CD4-positive, alpha-beta T cell treated with Interleukin-17A for 1 hour (primary cell): ENCODE results near the gene EIF2B4.
"Not testable (repeated sequence)": the region's sequence is repeated elsewhere in the genome, so short reads cannot be mapped to it uniquely, and the experiment has no call there.

Experiments
- DNase-seq: peaks from one replicate; pipeline ENCODE4 v3.0.0-alpha.2; 2020

Gene EIF2B4

DNA sequence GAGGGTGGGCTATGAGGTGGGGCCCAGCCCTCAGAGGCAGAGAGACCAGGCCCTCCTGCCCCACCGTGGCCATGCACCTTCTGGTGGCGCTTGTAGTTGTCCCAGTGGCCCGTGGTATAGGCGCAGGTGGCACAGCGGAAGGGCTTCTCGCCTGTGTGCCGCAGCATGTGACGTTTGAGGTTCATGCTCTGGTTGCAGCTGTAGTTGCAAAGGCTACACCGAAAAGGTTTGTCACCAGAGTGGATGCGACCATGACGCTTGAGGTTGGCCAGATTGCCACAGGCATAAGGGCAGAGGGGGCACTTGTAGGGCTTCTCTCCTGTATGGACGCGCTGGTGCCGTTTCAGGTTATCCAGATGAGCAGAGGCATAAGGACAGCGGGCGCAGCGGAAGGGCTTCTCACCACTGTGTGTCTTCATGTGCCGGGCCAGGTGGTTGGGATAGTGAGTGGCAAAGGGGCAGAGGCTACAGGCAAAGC is 7.5 kb upstream of the EIF2B4 start:
- DNase-seq: no peak

DNA sequence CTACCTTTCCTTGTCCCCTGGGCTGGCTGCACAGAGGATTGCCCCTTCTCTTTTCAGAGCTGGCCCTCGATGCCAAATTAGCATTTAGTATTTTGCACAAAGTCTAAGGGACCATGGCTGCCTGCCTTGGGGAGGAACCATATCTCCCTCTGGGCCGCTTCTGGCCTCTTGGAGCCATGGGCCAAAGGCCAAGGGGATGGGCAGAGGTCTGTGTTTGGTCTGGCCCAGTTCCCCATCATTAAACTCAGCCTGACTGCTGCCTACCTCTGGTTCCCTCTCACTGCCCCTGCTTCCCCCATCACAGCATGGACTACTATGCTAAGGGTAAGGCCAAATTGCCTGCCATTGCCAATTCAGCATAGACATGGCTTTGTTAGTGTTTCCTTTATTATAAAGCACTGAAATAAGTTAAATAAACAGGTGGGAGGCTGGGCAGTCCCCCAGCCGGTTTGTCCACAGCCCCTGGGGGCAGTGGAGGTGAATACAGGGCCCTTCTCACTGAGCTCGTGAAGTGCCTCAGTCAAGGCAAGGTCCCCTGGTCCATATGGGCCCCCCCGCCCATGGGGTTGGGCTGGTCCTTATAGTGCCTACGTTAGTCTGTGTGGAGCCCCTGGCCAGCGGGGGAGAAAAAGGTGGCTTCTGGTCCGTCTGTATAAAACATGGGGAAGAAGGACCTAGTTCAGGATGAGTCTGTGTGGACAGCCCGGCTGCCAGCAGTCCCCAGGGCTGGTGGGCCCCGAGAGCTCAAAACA is 6.9 kb upstream of the EIF2B4 start:
- DNase-seq: no peak

DNA sequence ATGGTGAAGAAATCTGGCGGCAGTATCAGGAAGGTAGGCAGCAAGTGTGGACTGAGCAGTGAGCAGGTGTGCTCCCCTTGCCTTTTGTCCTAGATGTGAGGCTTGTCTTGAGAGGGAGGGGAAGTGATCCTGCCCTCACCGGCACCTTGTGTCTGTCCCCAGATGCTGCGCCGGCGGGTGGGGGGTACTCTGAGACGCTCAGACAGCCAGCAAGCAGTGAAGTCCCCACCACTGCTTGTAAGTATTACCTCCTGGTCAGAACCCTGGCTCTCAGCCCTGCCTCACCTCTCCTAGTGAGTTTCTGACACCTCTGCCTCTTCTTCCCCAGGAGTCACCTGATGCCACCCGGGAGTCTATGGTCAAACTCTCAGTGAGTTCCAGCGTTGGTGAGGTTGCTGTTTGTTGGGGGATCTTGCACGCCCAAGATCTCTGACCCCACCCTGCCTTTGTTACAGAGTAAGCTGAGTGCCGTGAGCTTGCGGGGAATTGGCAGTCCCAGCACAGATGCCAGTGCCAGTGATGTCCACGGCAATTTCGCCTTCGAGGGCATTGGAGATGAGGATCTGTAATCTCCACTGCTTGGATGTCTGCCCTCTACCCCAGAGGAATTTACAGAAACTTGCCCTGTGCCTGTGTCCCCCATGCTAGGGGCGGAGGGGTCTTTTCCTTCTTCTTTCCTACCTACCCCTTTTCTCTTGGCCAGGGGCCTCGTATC is 6.2 kb upstream of the EIF2B4 start:
- no peak for DNase-seq

DNA sequence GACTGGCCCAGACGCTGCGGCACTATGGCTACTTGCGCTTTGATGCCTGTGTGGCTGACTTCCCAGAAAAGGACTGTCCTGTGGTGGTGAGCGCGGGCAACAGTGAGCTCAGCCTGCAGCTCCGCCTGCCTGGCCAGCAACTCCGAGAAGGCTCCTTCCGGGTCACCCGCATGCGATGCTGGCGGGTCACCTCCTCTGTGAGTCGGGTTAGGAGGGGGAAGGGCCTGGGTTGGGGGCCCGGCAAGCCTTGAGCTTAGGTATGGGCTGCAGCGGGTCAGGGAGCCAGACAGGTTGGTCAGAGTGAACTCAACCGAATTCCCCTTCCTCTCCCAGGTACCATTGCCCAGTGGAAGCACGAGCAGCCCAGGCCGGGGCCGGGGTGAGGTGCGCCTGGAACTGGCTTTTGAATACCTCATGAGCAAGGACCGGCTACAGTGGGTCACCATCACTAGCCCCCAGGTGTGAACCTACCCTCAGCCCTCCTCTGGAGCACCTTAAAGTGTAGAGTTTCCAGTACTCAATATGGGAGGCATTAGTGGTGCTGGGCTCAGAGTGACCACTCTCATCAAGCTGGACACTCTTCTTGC is 5.5 kb upstream of the EIF2B4 start:
- DNase-seq: no peak

DNA sequence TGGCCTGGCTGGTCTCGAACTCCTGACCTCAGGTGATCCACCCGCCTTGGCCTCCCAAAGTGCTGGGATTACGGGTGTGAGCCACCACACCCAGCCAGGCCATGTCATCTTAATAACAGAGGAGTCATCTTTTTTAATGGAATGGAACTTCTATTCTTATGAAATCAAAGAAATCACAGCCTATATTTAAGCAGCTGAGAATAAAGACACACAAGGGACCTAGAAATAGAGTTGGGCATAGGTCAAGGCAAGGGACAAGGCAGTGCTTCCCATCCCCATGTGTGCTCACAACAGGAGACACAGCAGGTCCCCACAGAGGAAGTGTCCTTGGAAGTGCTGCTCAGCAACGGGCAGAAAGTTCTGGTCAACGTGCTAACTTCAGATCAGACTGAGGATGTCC is 3.4 kb upstream of the EIF2B4 start:
- DNase-seq: no peak

DNA sequence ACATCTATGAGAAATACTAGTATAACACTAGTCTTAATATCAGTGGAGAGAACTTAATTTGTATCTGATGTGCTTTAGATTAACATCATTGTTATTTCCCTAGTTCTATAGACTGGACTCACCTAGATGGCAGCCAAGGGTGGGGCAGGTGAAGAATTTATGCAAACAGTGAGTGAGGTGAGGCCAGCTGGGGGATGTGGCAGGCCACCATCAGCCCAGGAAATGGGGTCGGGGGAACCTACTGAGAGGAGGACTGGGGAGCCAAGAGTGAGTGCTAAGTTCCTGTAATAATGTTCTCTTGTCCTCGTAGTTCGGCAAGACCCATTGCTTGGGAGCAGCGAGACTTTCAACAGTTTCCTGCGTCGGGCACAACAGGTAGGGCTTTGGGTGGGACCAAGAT is 2.8 kb upstream of the EIF2B4 start:
- DNase-seq: no peak

DNA sequence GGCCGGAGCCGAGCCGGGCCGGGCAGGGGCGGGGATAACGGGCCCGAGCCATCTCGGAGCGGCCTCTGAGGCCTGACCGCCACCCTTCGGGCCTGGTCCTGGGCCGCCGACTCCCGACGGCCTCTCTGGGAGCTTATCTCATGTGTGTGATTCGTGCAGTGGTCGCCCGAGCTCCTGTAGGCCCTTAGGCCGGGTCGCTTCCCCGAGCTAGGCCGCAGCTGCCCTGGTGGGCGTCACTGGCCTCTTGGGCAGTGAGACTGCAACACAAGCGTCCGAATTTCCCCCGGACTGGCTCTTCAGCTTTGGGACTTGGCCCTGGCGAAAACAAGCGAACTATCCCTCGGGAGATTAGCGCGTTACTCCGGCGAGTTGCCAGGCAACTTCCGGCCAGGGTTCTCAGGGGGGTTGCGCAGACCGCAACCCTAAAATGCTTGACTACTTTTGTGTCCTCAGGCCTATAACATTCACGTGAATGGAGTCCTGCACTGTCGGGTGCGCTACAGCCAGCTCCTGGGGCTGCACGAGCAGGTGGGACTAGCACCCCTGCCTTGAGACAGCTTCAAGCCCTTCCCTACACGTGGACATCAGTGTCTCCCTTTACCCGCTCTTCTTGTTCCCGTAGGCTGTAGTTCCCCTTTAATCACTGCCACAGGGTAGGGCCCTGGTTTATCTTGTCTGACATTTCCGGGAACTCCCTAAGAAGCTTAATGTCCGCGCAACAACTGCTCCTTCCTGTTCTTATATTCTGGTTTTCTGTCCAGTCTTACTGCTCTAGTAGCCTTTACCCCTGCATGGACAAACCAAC is 880 bp upstream of the EIF2B4 start:
- peak; percentile 51 for DNase-seq

DNA sequence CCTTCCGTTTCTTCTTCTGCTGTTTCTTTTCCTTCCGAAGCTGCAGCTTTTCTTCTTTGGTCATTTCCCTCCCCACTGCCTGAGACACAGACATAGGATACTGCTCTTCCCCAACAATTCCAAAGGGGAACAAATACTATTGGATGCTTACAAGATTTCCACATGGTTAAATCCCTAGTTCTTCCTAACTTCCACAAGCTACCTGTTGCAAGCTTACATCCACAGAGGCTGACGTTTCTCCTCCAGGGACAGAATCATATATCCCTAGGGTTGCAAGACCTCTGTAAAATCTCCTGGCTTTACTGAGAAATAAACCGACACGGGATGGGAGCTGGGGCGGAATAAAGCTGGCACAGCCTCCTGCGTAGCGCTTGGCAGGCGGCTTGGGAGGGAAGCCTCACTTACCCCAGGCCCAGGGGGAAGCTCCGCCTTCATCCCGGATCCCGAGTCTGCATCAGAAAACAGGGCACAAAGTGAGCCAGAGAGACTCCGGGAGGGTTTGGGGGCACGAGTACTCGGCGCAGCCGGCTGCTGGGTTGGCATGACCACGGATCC is 590 bp downstream of the EIF2B4 start:
- DNase-seq: no peak

DNA sequence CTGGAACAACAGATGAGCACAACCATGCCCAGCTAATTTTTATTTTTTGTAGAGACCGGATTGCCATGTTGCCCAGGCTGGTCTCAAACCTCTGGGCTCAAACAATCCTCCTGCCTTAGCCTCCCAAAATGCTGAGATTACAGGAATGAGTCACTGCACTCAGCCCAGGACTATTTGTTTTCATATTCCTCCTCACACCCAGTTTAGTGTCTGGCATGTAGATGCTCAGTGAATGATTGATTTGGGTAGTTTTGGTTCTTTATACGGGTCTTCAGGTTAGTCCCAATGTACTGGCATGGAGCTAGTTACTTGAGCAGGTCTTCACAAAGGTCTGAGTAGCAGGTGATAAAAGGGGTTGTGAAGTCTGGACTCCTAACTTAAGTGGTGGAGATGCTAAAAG is 6.2 kb downstream of the EIF2B4 start:
- no peak for DNase-seq

DNA sequence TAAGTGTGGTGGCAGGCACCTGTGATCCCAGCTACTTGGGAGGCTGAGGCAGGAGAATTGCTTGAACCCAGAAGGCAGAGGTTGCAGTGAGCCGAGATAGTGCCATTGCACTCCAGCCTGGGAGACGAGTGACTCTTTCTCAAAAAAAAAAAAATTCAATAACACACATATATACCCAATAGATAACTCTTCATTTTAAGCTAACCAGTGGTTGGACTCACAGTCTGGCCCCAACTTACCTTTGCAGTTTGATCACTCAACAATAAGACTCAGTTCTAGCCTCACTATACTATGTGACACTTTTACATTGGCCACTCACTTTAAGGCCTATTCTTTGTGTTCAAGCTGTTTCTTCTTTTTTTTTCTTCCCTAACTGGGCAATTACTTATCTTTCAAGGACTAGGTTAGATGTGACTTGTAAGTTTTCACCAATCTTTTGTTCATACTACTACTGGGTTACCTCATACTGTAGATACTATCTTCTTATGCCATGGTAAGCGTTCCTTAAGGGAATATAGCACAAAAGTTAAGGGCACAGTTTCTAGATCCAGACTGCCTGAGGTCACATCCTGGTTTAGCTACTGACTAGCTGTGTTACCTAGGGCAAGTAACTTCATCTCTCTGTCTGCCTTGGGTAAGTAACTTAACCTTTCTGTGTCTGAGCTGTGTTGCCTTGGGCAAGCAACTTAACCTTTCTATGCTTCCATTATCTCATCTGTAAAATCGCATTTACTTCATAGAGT is 7.3 kb downstream of the EIF2B4 start:
- no peak for DNase-seq

DNA sequence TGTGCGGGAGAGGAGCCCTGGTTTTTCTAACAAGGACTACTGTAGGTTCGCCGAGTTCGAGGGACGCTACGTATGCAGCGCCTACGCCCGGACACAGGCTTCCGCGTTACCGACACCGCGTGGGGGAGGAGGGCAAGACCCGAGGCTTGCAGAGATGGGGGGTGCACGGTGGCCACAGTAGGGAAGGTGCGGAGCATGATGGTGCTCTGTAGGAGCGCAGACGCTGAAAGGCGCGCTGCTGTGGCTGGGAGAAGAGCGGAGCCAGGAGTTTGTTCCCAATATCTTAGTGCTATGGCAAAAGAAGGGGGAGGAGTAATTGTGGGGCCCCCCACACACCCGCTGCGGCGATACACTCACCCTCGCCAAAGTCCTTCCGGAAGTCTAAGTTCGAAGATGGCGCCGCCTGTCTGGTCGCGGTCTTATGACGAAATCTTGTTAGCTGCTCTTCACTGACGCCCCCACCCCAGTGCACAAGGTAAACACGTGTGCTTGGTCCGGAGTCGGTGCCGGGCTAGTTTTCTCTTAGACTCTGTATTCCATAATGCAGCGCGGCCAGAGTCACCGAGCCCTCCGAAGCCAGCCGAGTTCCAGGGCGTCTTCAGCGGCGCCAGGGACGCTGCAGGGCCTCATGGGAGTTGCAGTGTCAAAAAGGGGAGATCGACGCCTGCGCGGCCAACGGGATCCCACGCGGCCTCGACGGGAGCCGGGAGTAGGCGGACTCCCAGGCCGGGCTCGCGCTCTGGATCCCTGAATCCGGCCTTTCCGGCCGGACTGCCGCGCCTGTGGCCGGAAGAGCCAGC is 13.6 kb downstream of the EIF2B4 start, which contains the start of gene GTF3C2:
TSS of gene GTF3C2 (minus strand) at position 383 of the 800 bp plus-strand sequence. CDS start 13,210 bp downstream, outside the sequence.
- DNase-seq: peak; percentile 95

DNA sequence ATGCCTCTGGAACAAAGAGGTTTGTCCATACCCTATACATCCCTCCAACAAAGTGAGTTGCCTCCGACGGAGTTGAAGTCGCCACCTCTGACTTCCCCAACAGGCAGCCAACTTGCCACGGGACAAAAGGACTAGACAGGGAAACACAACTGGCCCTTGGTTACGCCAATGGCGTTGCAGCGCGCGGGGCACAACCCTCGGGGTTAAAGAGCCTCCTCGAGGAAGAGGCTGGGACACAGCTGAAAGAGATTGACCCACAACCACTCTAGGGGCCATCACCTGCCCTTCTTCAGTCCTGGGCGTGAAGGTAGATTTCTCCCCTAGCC is 14.1 kb downstream of the EIF2B4 start:
- DNase-seq: no peak

DNA sequence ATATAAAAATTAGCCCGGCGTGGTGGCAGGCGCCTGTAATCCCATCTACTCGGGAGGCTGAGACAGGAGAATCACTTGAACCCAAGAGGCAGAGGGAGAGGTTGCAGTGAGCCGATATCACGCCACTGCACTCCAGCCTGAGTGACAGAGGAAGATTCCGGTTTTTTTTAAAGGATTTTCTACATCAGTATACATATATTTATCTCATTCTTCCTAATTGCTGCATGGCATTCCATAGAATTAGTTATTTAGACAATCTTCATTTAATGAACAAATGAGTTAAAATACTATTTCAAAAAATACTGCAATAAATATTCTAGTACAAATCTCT is 15.6 kb downstream of the EIF2B4 start:
- DNase-seq: no peak

DNA sequence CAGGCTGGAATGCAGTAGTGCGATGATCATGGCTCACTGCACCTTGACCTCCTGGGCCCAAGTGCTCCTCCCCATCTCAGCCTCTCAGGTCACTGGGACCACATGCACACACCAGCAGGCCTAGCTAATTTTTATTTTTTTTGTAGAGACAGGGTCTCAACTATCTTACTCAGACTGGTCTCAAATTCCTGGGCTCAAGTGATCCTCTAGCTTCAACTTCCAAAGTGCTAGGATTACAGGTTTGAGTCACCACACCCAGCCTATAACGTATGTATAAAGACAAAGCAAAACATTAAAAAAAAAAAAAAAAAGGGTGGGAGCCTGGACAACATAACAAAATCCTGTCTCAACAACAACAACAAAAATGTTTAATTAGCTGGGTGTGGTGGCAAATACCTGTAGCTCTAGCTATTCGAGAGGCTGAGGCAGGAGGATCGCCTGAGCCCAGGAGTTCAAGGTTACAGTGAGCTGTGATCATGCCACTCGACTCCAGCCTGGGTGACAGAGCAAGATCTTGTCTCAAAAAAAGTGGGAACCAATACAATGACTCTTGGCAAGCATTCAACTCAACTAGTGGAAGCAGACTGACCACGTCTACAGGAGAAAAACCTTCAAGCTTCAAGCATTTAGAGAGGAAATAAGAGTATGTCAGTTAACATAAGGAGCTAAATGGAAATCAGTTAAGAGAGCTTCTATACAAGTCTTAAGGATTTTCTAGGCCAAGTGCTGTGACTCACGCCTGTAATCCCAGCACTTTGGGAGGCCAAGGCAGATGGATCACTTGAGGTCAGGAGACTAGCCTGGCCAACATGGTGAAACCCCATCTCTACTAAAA is 16.2 kb downstream of the EIF2B4 start:
- DNase-seq: no peak

DNA sequence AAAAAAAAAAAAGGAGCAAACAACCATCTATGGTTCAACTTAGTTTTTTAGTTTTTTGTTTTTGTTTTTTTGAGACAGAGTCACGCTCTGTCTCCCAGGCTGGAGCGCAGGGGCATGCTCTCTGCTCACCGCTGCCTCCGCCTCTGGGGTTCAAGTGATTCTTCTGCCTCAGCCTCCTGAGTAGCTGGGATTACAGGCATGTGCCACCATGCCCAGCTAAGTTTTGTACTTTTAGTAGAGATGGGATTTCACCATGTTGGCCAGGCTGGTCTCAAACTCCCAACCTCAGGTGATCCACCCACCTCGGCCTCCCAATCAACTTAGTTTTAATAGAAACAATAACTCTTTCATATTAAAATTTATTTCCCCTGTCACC is 16.8 kb downstream of the EIF2B4 start:
- not testable (repeated sequence) for DNase-seq

DNA sequence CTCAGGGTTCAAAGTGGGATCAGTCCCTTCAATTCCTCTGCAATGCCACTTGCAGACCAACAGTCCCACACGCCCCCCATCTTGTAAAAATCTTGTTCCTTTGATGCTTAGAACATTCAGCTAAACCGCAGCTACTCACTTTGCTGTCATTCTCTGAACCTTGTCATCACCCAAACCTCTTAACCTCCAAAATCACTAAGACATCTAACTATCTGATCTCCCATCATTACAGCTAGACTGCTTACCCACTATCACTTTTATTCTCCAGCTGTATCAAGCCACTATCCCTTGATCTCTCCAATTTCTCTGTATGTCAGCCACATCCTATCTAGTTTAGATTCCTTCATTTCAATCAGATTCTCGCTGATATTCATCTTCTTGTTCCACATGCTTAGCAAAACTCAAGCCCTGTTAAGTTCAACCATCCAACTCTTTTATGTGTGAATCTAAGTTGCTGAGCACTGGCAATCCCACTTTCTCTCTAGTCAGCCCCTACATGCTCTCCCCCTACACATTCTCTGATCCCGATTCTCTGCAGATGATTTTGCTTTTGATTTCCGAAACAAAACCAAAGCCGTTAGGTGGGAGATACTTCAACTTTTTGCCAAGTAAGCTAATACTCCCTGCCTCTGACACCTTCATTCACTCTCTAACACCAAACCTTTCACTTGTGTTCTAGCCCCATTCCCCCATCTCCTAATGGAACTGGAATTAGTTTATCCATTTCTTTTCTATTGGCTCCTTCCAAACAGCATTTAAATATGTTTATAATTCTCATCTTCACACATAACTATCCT is 18.1 kb downstream of the EIF2B4 start:
- peak; percentile 31 for DNase-seq

DNA sequence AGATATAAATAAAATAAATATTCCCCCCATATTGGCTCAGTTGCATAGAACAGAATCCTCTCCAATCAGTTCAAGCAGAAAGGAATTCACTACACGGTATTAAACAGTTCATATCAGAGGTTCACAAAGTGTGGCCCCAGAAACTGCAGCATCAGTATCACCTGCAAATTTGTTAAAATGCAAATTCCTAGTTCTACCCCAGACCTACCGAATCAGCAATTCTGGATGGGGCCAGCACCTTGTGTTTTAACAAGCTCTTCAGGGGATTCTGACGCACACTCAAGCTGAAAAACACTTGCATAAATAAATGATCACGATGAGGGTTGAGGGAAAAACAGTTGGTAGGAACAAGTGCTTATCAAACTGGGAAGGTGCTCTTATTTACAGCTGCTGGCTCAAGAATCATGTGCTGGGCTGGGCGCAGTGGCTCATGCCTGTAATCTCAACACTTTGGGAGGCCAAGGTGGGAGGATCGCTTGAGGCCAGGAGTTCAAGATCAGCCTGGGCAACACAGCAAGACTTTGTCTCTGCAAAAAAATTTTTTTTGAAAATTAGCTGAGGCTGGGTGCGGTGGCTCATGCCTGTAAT is 19.9 kb downstream of the EIF2B4 start:
- no peak for DNase-seq

DNA sequence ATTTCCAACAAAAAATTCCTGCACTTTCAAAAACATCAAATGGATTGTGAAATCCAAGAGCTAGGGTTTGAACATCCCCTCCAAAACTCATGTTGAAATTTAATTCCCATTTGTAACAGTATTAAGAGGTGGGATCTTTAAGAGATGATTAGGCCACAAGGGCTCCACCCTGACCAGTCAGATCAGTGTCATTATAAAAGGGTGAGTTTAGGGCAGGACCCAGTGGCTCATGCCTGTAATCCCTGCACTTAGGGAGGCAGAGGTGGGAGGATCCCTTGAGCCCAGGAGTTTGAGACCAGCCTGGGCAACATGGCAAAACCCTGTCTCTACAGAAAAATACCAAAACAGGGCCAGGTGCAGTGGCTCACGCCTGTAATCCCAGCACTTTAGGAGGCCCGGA is 22.5 kb downstream of the EIF2B4 start:
- DNase-seq: no peak

DNA sequence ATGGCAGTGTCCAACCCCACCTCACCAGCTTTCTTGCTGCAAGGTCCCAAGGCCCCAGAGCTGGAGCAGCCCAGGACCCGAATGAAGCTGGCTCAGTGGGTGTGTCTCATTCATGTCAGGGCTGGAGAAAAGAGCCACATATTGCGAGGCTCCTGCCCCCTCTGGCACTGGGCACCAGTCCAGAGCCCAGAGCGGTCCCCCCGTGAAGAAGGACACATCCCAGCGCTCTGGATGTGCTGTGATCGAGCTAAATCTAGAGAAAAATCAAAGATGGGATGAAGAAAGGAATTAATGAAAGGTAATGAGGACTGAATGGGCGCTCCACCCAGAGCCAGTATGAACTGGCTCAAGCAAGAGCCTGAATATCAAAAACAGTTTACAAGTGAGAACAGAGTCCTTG is 34.0 kb downstream of the EIF2B4 start:
- DNase-seq: no peak
